HG03159 (cell line): Measurements from ENCODE around the gene MAB21L4.

Source experiments
- ATAC-seq: cut with Tn5 transposase; IDR thresholded peaks from one replicate; pipeline ENCODE4 v1.9.1; 2021; ENCODE audit warnings: mild to moderate bottlenecking, moderate library complexity; ENCODE audit not compliant: unreplicated experiment

Gene MAB21L4

DNA sequence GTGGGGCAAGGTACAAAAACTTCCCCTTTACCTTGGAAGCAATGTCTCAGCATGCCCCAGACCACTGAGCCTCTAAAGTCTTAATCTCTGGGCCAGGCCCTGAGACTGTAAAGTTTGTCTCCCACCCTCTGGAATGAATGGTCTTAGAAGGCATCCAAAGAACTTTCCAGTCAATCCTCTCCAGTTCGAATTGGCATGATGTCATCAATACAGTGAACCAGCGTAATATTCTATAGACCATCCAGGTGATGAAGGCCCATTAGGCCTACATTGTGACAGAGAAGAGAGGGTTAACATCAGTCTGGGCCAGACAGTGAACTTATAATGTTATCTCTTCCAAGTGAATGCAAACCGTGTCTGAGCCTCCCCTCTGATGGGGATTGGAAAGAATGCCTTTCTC is 11.2 kb downstream of the MAB21L4 start:
- ATAC-seq, result no peak

DNA sequence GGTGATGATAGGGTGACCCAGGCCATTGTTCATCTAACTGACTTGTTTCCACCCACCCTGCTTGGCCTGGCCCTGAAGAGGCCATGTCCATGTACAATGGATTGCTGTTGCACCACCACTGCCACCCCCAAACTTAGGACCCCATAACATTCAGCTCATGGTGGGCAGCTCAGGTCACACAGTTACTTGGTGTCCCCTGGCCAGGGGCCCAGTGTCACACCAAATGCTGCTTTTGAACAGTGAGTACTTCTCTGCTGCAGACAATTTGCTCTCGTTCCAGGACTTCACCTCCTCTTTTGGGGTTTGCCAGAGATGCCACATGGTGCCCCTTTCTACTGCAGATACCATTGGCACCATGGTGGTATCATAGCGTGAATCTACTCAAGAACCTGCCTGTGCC is 11.7 kb downstream of the MAB21L4 start:
- ATAC-seq, result no peak

DNA sequence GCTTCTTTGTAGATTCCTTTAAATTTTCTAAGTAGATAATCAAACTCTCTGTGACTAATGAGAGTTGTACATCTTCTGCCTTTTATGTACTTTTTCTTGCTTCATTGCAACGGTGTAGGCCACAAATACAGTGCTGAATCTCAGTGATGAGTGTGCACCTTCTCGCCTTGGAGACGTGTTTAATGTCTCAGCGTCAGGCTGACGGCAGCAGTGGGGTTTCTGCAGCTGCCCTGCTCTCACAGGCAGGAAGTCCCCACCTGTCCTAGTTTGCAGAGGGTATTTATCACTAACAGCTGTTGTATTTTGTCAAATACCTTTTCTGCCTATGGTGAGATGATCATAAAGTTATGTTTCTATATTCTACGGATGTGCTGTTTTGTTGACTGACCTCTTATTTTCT is 14.0 kb downstream of the MAB21L4 start:
- ATAC-seq, result no peak

DNA sequence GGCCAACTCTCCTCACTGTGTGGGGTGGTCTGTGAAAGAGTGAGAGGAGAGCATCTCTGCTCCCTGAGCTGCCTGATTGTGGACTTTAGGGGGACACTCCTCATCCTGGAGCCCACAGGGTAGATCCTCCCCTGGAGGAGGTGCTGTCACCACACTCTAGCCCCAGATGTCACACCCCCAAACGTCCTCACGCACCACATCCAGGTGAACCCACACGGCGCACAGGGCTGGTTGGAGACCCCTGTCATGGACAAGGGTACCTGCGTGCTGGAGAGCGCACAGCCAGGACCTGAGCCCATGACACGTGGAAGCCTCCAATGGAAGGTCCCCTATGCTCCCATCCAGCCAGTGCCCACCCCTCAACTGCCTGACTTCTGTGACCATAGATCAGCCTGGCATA is 16.9 kb downstream of the MAB21L4 start:
- ATAC-seq, result no peak

- ATAC-seq, result no peak
Observed at GRCh38 chr2:240878341-240878936, 17.5 kb downstream of the MAB21L4 start.

- no peak for ATAC-seq
Observed at GRCh38 chr2:240877460-240878340, 18.3 kb downstream of the MAB21L4 start.

DNA sequence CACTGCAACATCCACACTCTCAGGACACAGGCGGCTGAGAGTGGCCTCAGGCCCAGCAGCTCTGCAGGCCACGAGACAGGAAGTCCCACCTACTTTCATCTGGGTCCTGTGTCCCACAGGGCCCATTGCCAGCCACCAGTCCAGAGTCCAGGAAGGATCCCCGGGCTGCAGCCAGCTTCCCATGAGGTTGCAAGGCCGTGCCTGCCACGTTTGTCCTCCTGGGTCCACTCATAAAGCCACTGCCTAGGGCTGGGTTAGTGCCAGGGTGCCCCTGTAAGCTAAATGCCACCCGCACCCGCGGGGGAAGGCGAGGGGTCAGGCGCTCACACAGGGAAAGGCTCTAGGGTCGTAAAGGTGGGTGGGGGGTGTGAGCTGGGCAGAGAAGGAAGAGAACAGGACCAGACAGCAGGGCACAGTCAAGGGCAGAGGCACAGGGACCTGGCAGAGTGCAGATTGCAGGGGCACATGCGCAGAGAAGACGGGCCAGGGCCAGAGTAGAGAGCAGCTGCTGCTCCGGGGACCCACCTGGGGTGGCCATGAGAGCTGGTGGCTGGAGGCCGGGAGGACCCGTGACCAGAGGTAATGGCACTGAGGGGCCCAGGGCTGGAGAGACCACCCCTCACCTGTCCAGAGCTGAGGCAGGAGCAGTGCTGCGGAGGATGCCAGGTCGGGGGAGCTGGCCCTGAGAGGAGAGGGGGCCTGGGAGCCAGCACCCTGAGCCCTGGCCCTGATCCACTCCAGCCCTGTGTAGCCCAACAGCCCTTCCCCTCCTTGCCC is 19.3 kb downstream of the MAB21L4 start:
- ATAC-seq, result no peak

GRCh38 chr2:240876035-240876474 is 19.9 kb downstream of the MAB21L4 start:
- no peak for ATAC-seq

GRCh38 chr2:240875228-240876034 is 20.5 kb downstream of the MAB21L4 start:
- ATAC-seq, result no peak

DNA sequence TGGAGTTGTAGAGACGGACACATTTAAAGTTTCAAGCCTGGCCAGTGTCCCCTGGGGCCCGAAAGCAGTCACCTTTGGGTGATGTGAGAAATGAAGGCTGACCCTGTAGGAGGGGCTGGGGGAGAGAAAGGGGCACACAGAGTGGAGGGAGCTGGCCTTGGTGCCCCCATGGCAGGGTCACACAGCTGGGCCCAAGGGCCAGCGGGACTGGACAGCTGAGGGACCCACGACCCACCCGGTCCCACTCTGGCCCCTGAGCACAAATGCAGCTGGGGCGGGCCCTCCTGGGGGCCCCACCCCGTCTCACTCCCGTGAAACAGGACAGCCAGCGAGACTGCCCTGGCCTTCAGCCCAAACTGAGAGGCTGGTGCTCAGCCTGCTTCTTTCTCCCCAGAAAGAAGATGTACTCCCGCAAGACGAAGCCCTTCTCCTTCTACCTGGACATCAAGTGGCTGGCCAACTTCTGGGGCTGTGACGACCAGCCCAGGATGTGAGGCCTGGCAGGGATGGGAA is 21.2 kb downstream of the MAB21L4 start:
- ATAC-seq, result no peak

DNA sequence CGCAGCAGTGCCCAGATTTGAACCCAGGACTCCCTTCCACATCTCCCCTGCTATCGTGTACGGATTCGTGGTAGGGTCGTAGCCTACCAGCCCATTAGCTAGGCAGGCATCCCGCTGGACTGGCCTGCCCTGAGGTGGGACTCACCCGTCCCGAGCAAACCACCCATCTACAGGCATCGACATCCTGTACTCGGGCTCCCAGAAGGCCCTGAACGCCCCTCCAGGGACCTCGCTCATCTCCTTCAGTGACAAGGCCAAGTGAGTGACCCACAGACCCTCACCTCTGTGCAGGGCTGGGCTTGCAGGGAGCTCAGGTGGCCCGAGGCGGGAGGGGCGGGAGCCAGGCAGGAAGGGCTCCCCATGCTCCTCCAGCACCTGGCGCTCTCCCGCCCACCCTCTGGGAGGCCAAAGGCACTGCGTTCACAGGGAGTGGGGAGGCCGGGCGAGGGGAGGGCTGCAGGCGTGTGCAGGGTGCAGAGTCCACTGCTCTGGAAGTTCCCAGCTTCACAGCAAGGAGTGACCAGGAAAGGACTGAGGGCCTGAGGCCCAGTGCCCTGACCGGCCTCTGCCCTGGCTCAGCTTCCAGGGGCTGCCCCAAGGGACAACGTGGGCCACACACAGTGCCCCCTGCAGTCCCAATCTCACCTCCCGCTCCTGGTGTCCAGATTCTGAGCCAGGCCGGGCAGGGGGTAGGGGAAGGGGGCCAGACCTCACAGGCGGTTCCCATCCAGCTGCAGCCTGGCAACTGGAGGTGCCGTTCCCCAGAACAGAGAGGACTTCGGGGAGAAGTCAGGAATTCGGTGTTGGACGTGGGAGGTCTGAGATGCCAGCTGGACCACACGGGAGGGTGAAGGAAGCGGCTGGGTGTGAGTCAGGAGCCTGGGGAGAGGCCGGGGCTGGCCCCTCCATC is 21.9 kb downstream of the MAB21L4 start:
- no peak for ATAC-seq

DNA sequence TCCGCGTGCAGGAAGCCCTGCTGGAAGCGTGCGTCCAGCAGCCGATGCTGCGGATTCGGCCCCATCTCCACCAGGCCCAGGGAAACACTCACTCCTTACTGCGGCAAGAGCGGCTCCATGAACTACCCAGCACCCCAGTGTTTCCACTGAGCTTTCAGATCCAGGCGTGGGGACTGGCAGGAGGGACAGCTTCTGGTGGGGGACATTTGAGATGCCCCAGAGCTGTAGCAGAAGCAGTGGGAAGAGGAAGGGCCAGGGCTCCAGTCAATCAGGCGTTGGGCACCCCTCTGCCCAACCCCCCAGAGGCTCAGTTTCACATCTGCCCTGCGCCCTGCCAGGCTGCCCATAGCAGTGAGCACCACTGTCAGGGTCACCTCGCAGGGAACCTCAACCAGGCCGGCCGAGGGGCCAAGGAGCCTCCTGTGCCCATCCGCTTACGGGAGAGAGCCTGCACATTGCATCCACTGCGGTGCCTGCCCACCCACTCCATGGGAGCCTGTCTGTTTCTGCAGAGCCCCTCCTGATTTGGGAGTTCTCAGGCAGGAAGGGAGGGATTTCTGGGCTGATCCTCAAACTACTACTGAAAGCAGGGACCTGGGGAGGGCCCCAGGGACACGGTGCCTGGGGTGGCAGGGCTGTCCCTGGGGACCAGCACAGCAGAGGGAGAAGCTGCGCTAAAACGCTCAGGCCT is 22.7 kb downstream of the MAB21L4 start:
- ATAC-seq, result no peak

DNA sequence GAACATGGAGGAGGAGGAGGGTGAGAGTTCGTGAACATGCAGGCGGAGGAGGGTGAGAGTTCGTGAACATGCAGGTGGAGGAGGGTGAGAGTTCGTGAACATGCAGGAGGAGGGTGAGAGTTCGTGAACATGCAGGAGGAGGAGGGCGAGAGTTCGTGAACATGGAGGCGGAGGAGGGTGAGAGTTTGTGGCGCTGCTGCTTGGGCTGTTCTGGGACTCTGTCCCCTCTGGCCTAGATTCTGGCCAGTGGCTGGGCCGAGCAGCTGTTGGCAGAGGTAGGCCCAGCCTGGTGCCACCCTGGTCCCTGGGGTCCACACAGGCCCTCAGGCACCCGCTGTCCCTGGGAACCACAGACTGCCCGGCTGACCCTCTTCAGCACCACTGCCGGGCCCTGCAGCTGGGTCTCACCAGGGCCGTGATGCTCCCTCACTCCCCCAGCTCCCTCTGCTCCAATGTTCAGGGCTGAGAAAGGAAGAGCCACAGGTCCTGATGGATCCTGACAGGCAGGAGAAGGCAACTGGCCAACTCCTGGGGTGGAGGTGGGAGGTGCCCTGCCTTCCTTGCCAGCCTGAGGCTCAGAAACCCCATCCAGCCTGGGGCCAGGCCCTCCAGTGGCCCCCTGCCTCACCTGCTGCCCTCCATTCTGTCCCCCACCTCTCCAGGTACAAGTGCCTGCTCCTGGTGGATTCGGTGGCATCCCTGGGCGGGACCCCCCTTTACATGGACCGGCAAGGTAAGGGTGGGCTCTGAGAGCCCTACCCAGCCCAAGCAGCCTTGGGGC is 23.4 kb downstream of the MAB21L4 start:
- no peak for ATAC-seq

DNA sequence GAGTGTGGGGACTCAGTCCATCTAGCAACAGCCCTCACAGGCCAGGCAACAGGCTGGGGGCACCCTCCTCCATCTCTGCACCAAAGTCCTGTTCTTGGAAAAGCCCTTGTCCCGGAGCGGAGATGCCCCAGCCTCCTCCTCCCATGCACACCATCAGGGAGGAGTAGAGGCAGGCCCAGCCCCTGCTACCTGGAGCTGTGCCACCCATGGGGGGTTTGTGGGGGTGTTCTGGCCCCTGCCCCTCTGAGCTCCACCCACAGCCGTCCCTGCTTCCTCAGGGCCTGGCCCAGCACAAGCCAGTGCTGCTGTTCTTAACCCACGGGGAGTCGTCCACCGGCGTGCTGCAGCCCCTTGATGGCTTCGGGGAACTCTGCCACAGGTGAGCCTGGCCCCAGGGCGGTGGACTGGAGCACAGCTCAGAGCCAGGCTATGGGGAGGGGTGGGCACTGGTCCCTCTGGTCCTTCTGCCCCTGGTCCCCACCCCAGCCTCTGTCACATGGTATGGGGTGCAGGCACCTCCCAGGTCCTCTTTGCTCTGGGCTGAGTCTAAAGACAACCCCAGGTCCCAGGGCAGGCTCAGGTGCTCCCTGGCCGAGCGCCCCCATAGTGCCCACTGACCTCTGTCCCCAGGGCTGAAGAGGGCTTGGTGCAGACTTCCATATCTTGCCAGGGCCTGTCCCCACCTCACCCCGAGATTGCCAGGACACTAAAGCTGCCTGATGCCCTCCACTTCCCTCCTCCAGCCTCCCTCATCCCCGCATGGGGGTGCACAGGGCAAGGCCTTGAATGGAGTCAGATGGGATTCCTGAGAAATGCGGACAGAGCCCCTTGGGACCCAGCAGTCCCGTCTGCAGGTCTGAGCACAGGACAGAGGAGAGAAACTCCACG is 24.6 kb downstream of the MAB21L4 start:
- ATAC-seq, result no peak

GRCh38 chr2:240869956-240870875 is 25.7 kb downstream of the MAB21L4 start:
- no peak for ATAC-seq
